CD1c-positive myeloid dendritic cell (primary cell): ENCODE measurements around the gene SLC25A24.
"Not testable (repeated sequence)": the region's sequence is repeated elsewhere in the genome, so short reads cannot be mapped to it uniquely, and the experiment has no call there.

Experiments used
- DNase-seq: peaks from one replicate; pipeline ENCODE4 v3.0.0-alpha.2; 2016; ENCODE audit errors: extremely low spot score

Gene SLC25A24

DNA sequence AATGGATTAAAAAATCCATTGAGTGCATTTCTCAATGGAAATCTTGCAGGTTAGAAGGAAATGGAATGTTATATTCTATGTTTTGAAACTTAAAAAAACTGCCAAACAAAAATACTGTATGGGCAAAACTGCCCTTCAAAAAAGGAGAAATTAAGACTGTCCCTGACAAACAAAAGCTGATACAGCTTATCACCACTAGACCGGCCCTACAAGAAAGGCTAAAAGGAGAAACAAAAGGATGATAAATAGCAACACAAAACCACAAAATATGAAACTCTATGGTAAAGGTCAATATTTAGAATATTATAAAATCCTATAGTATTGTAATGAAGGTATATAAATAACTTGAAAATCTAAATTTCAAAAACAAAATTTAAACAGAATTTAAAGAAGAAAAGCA is 60.0 kb downstream of the SLC25A24 start:
- DNase-seq, result no peak

DNA sequence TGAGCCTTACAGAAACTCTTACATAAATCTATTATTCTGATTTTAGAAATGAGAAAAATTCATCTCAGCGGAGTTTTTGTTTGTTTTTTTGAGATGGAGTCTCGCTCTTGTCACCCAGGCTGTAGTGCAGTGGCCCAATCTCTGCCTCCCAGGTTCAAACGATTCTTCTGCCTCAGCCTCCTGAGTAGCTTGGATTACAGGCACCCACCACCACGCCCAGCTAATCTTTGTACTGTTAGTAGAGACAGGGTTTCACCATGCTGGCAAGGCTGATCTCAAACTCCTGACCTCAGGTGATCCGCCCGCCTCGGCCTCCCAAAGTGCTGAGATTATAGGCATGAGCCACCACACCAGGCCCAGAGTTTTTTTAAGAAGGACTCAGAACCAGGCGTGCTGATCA is 60.6 kb downstream of the SLC25A24 start:
- not testable (repeated sequence) for DNase-seq

DNA sequence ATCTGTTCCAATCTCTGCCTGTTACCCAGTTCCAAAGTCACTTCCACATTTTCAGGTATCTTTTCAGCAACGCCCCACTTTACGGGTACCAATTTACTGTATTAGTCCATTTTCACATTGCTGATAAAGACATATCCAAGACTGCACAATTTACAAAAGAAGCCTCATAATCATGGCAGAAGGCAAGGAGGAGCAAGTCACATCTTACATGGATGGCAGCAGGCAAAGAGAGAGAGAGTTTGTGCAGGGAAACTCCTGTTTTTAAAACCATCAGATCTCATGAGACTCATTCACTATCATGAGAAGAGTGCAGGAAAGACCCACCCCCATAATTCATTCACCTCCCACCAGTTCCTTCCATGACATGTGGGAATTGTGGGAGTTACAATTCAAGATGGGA is 67.0 kb downstream of the SLC25A24 start:
- not testable (repeated sequence) for DNase-seq

DNA sequence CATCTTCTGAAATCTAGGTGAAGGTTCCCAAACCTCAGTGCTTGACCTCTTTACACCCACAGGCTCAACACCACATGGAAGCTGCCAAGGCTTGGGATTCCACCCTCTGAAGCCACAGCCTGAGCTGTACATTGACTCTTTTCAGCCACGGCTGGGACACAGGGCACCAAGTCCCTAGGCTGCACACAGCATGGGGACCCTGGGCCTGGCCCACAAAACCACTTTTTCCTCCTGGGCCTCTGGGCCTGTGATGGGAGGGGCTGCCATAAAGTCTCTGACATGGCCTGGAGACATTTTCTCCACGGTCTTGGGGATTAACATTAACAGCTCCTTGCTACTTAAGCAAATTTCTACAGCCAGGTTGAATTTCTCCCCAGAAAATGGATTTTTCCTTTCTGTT is 67.8 kb downstream of the SLC25A24 start:
- DNase-seq, result not testable (repeated sequence)

DNA sequence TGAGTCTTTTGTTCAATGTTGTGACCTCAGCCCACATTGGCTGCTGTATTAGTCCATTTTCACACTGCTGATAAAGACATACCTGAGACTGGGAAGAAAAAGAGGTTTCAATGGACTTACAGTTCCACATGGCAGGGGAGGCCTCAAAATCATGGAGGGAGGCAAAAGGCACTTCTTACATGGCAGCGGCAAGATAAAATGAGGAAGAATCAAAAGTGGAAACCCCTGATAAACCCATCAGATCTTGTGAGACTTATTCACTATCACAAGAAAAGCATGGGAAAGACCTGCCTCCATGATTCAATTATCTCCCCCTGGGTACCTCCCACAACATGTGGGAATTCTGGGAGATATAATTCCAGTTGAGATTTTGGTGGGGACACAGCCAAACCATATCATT is 68.9 kb downstream of the SLC25A24 start:
- DNase-seq, result not testable (repeated sequence)

DNA sequence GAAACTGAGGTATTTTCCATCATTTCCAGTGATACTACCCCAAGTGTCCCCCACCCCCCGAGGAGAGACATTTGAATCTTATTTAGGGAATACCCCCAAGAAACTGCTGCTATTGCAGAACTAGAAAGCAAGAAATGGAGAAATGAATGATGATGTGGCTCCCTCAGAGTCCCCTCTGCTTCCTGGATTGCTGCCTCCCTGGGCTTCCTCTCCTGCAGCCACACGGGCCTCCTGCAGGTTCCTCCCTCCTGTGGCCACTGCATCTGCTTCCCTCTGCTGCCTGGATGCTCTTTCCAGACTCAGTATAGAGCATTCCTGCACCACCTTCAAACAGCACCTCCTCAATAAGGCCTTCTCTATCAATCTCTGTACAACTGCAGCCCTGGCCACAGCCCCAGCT is 69.3 kb downstream of the SLC25A24 start:
- peak; percentile 35 for DNase-seq

DNA sequence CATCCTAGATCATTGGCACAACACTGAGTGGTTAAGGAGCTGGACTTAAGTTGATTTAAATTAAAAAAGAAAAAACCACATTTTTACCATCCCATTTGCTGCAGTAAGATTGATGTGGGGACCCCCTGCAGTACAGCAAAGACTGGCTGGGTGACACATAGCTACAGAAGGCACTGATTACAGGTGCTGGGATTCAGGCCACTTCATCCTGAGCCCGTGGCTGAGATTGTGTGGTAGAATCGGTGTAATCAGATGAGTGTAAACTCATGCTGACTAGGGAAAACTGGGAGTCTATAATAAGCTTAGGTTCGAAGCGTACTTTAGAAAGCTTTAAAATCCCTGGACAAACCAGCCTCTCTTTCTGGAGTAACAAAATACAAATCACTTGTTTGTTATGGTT is 70.1 kb downstream of the SLC25A24 start:
- no peak for DNase-seq

DNA sequence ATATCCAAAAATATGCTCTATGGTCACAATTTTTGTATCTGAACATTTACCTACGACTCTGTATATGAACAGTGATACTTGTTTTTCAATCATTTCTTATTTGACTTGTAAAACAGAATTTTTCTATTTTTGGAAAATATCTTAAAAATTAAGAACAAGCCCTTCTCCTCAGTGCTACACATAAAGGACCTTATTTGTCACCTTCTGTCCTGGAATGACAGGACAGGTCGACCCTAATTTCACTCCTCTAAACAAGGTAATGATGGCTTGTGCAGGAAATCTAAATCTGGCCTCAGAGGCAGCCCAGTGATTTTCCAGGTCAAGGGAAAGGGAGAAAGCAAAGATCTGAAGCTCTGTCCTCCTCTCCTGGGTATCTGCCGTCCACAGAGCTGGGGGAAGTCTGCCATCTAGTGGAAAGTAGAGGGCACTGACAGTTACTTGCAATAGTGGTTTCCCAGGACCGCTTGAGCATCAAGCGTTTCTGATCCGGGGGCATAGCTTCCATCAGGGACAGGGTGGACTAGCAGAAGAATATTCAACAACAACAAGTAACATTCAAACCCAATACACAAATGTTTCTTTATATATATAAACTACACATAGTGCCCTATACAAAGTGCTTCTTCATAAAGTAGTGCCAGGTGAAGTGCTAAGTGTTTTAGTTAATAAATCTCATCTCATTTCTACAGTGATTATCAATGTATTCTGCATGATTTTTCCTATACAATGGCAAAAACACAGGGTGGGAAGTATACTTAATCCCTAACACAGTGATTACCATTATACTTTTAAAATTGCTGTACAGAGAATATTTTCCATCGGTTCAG is 74.6 kb downstream of the SLC25A24 start:
- peak; percentile 82 for DNase-seq

DNA sequence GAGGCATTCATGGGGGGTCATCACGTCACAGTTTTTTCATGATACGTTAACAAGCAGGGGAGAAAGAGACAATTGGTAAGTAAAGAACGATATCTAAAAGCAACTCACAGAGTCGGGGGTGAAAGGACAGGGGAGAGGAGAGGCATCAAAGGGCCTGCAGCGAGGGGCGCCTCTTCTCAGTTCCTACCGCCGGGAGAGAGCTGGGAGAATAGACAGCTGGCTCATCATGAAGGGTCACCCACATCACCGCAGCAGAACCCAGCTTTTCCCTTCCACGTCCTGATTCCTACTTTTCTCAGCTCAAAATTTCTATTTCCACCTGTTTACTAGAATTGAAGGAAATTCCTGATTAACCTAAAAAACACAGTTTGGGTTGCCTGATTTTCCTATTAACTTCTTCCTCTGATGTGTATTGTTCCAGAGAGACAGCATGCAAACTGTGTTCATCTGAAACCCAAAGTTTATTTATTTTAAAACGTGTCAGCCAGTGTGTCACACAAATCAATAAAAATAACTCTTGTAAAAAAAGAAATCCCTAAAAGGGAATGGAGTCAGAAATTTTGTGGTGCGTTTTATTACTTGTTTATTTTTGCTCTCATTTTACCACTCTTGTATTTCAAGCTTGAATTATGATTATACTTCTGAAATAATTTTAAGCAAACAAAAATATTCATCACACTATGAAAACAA is 75.4 kb downstream of the SLC25A24 start:
- DNase-seq, result no peak

DNA sequence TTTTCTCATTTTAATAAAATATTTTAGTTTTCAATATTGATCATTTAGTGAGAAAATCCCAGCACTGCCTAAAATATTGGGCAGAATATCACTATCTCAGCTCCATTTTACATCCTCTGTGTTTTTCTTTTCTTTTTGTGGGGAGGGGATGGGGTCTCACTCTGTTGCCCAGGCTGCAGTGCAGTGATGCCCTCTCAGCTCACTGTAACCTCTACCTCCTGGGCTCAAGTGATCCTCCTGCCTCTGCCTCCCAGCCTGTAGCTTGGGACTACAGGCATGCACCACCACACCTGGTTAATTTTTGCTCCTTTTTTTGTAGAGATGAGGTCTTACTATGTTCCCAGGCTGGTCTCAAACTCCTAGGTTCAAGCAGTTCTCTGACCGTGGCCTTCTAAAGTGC is 76.1 kb downstream of the SLC25A24 start:
- DNase-seq, result no peak

DNA sequence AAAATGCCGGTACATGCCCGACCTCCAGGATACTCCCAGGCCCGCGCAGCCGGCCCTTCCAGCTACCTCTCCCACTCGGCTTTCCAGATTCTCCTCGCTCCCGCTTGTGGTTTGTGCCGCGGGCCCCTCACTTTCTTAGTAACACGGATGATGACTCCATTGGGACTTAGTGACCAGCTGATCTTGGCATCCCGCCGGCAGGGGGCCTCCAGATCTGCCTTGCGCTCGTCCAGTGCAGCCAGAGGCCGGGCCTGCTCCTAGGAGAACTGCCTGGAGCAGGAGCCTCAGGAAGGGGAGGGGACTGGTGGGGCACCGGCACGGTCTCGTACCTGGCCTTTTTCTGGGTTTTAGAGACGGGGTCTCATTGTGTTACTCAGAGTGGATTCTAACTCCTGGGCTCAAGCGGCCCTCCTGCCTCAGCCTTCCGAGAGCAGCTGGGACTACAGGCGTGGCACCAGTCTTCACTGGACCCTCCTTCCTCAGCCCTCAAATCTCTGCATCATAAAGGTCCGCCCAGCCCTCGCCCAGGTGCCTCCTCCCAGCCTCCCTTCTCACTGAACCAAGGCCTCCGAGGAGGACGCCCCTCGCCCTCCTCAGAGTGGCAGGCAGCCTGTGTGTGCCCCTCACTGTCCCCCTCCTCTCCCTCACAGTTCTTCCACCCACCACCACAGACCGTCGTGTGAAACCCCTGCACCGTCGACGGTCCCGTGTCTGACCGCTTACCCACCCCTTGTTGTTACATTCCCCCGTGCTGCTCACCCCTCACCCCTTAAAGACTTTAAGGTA is 78.6 kb downstream of the SLC25A24 start:
- DNase-seq, result no peak

DNA sequence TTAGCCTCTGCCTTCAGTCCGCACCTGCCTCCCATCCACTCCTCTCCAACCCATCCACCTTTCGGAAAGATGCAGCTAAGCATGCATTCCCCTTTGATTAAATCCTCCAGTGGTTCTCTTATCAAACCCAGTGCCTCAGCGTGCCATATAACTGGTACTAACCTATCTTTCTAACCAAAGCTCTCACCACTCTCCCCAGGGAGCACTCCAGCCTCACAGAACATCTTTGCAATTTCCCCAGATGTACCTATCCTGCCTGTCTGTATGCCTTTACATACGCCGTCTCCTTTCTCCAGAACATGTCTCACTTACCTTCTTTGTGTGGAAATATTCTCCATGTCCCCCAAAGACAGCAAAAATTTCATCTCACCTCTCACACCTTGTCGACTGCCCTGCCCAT is 80.0 kb downstream of the SLC25A24 start:
- DNase-seq, result no peak

DNA sequence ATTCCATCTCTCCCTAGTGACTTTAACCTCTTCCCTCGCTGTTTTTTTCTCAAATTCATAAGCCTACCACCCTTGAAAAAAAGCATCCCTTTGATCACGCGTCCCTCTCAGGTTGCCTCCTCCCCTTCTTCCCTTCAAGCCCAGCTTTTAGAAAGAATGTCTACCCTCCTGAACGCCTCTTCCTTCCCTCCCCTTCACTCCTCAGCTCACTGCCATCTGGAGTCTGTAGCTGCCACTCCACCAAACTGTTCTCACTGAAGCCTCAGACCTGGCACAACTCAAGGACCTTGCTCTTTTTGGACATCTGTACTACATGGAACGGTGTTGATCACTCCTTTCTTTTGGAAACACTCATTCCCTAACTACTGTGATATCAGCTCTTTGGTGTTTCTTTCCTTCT is 80.6 kb downstream of the SLC25A24 start:
- no peak for DNase-seq

DNA sequence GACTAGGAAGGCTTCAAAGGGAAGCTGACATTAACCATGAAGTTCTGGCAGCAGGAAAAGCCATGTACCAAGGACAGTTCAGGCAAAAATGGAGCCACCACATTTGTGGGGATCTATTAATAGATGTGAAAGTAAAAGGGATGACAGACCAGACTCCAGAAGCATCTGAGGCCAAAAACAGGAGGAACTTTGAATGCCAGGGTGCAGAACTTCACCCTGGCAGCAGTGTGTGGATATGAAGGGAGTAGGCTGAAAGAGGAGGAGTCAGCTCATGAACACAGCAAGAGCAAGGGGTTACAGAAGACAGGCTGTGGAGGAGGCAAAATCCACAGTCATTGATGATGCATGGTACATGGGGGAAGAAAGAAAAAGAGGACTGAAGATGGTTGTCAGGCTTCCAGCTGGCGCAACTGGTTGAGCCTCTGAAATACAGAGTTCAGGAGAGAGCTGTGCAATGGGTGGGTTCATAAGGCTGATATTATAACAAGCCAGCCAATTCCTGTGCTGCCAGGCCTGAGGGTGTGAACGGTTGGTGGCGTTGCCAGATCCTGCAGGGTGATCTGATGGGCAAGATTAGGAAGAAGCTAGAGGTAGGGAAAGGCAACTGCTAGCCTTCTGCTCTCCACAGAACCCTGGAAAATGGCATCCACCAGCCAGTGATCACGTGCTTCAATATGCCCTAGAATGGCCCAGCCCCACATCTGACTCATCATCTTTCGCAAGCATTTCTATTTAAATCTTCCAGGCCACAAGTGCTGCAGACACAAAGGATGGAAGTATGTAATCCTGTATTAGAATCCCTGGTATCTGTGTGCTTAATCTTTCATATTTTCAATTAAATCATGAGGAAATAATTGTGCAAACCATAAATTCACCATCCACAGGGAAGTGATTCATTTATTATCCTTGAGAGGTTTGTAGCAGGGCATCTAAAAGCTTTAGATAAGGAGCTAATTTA is 81.9 kb downstream of the SLC25A24 start:
- DNase-seq, result peak; percentile 31

DNA sequence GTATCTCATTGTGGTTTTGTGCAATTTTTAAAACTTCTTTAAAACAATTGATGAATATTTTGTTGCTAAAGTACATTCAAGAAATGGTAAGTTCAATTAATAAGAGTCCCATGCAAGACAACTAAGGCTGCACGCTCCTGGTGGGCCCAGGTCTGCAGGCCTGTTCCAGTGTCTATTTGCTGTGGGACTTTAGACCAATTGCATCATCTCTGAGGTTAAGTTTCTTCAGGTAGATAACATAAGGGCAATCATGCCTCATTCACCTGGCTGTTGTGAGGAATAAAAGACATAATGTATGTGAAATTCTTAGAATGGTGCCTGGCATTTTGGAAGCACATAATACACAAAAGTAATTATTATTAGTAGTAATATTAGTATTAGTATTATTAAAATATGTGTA is 82.9 kb downstream of the SLC25A24 start:
- DNase-seq, result no peak

DNA sequence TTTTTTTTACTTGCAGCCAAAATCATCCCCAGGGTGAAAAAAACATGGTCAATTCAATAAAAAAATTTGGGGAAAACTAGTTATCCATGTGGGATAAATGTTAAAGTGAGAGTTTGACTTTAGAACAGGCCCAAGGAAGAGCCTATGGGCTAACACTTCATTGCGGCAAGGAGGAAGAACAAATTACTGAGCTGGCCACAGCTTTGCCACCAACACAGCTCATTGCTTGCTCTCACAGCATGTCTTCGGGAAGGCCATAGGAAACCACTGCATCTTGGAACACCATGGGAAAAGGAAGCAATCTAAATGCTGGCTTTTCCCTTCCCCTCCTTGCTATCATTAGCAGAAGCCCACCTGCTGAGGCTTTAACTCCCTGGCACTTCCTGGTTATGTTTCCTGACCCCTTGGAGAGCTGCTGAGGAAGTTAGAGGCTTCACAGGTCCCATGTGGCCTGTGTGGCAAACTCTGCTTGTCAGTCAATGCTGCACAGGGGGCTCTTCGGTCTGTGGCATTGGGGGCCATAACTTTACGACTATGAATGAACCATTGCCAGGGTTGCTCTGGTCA is 86.0 kb downstream of the SLC25A24 start:
- DNase-seq, result peak; percentile 24

DNA sequence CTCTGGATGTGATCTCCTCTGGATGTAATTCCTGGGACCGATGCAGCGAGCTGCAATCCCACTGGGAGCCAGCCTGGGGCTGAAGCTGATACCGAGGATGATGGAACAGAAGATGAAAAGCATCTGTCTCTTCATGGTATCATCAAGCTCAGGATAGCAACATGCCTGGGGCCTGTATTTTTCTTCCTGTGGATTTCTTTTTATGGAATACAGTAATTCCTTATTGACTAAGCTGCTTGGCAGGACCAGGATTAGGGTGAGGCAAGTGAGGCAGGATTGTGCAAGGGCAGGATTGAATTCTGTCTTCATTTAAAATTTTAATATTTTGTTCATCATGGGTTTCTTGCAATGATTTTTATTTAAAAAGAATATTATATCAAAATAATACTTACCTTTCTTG is 86.6 kb downstream of the SLC25A24 start:
- DNase-seq, result no peak

DNA sequence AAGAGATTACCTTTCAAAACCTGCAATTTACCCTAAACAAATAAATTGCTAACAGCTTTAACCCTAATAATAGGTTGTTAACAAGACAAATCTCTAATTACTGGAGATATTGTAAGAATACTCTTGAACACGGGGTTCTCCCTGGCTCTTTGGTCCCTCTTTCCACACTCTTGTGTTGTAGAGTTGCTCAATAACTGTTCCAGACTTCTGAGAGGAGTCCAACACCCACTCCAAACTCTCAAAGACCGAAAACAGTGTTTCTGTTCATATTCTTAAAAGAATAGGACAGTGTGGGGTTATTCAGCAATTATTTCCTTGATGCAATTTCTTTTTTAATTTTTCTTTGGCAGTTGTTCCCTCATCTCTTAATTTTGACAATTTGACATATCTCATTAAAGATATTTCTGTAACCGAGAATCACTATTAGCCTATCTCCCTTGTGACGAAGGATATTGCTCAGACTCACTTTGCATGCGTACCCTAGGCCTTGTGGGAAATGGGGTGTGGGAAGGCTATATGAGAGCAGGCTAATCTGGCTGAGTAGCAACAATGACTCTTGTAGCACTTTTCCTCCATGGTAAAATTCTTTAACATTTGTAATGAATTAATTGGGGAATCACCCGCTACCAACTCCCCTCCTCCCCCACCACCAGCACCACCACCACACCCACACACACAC is 90.7 kb downstream of the SLC25A24 start:
- DNase-seq, result no peak

DNA sequence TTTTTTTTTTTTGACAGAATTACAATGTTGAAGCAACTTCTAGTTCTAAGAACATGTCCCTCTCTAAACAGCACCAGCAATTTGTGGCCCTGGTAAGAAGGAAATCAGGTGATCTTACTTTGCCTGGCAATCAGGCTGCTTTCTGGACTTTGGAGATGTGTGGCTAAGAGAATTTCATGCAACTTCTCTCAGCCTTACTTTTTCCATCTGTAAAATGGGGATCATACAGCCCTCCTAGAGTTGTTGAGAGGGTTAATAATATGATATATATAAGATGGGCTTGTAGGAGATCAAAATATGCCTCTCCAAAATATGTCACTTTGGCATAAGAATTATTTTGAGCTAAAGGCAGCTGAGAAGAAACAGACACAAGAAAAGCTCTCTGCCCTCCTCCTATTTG is 92.0 kb downstream of the SLC25A24 start:
- DNase-seq, result no peak

DNA sequence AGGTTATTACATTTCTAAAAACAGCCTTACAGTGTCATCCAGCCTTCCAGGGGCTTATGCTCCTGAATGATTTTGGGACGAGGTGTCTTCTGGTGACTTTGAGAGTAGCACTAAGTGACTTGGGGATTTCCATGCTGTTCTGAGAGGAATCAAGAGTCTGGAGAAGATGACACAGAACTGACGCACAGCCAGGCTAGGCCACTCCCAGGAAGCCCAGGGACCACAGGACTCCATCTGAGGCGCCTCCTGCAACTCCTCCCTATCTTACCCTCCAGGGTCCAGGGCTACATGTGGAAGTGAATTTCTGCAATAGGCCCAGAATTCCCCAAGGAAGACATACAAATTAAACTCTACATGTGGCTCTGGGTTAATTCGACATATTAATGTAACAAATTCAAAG is 92.5 kb downstream of the SLC25A24 start:
- DNase-seq, result peak; percentile 39
